HEK293 (cell line): Measurements from ENCODE around the gene TPCN2.

ENCODE experiments used
- CTCF ChIA-PET: fragments of 350-600 bp; formaldehyde crosslinking; extraction: SDS; loops from one replicate; lab custom pipeline; 2021; ENCODE audit warnings: antibody characterized with exemption; lab: Yijun Ruan, JAX
- POLR2A ChIA-PET: fragments of 300-600 bp; formaldehyde crosslinking; extraction: SDS; loops from one replicate; lab custom pipeline; 2020; ENCODE audit warnings: antibody characterized with exemption, inconsistent platforms; lab: Yijun Ruan, JAX
- H3K27ac ChIP-seq: fragments of 200-500 bp; sonication (Bioruptor generic); 2 replicates; pipeline ENCODE4 v1.5.1; 2014; ENCODE audit warnings: low read depth, low read length, control low read depth, inconsistent platforms; ENCODE audit errors: extremely low read depth
- H3K36me3 ChIP-seq, 2 experiments: fragments of 200-500 bp in 1 of 2; sonication (Bioruptor generic) in 1 of 2; 1 replicate in 1 of 2; 2 replicates in 1 of 2; pipeline ENCODE4 v1.5.1; 2014 to 2017; ENCODE audit warnings: inconsistent platforms in 2 of 2, low read length in 2 of 2; ENCODE audit not compliant: control insufficient read depth in 2 of 2, insufficient read depth in 1 of 2
- H3K4me1 ChIP-seq: fragments of 200-500 bp; sonication (Bioruptor generic); 2 replicates; pipeline ENCODE4 v1.5.1; 2014; ENCODE audit warnings: mild to moderate bottlenecking, low read length, inconsistent platforms; ENCODE audit not compliant: control insufficient read depth, insufficient read depth
- H3K4me3 ChIP-seq: 2 replicates; pipeline ENCODE4 v1.5.1; 2011; ENCODE audit warnings: low read depth, mild to moderate bottlenecking, control low read depth, low read length, moderate library complexity
- H3K9me3 ChIP-seq: fragments of 200-500 bp; sonication (Bioruptor generic); 2 replicates; pipeline ENCODE4 v1.5.1; 2014; ENCODE audit warnings: low read depth, low read length, inconsistent platforms; ENCODE audit not compliant: control insufficient read depth, insufficient read depth
- GLI4 ChIP-seq: fragments of 450-650 bp; formaldehyde crosslinking; IDR thresholded peaks from 2 replicates; pipeline ENCODE4 v1.5.1; 2016; ENCODE audit warnings: missing biosample characterization, missing genetic modification characterization
- GLIS2 ChIP-seq: fragments of 450-650 bp; formaldehyde crosslinking; IDR thresholded peaks from 2 replicates; pipeline ENCODE4 v1.5.1; 2016; ENCODE audit warnings: missing biosample characterization, missing genetic modification characterization
- OSR2 ChIP-seq: fragments of 450-650 bp; formaldehyde crosslinking; IDR thresholded peaks from 2 replicates; pipeline ENCODE4 v1.5.1; 2016; ENCODE audit warnings: missing biosample characterization, missing genetic modification characterization
- PRDM2 ChIP-seq: fragments of 450-650 bp; formaldehyde crosslinking; IDR thresholded peaks from 2 replicates; pipeline ENCODE4 v1.5.1; 2016; ENCODE audit warnings: missing biosample characterization, missing genetic modification characterization, borderline replicate concordance
- REST ChIP-seq: fragments of 450-650 bp; formaldehyde crosslinking; IDR thresholded peaks from 2 replicates; pipeline ENCODE4 v1.5.1; 2016; ENCODE audit warnings: missing biosample characterization, missing genetic modification characterization
- ZBTB10 ChIP-seq: fragments of 450-650 bp; formaldehyde crosslinking; IDR thresholded peaks from 2 replicates; pipeline ENCODE4 v1.5.1; 2016; ENCODE audit warnings: missing biosample characterization, missing genetic modification characterization
- ZBTB49 ChIP-seq: fragments of 450-650 bp; formaldehyde crosslinking; IDR thresholded peaks from 2 replicates; pipeline ENCODE4 v1.5.1; 2016; ENCODE audit warnings: missing biosample characterization, missing genetic modification characterization, low read depth
- ZNF10 ChIP-seq: fragments of 450-650 bp; formaldehyde crosslinking; IDR thresholded peaks from 2 replicates; pipeline ENCODE4 v1.5.1; 2017; ENCODE audit warnings: missing biosample characterization, missing genetic modification characterization
- ZNF146 ChIP-seq: fragments of 450-650 bp; formaldehyde crosslinking; IDR thresholded peaks from 2 replicates; pipeline ENCODE4 v1.5.1; 2016; ENCODE audit warnings: missing biosample characterization, missing genetic modification characterization
- ZNF211 ChIP-seq: fragments of 450-650 bp; formaldehyde crosslinking; IDR thresholded peaks from 2 replicates; pipeline ENCODE4 v1.5.1; 2016; ENCODE audit warnings: low read depth, missing biosample characterization, missing genetic modification characterization
- ZNF280C ChIP-seq: fragments of 450-650 bp; formaldehyde crosslinking; IDR thresholded peaks from 2 replicates; pipeline ENCODE4 v1.5.1; 2016; ENCODE audit warnings: missing biosample characterization, missing genetic modification characterization
- ZNF366 ChIP-seq: fragments of 450-650 bp; formaldehyde crosslinking; conservative IDR thresholded peaks from 2 replicates; pipeline ENCODE4 v1.5.1; 2016; ENCODE audit warnings: missing biosample characterization, missing genetic modification characterization
- ZNF37A ChIP-seq: fragments of 450-650 bp; IDR thresholded peaks from 2 replicates; pipeline ENCODE4 v1.5.1; 2018; ENCODE audit warnings: missing biosample characterization, missing genetic modification characterization
- ZNF510 ChIP-seq: fragments of 450-650 bp; formaldehyde crosslinking; IDR thresholded peaks from 2 replicates; pipeline ENCODE4 v1.5.1; 2018; ENCODE audit warnings: mild to moderate bottlenecking, missing genetic modification characterization, missing biosample characterization; ENCODE audit not compliant: insufficient replicate concordance
- ZNF558 ChIP-seq: fragments of 450-650 bp; formaldehyde crosslinking; IDR thresholded peaks from 2 replicates; pipeline ENCODE4 v1.5.1; 2016; ENCODE audit warnings: missing biosample characterization, missing genetic modification characterization
- ZNF623 ChIP-seq: fragments of 450-650 bp; formaldehyde crosslinking; IDR thresholded peaks from 2 replicates; pipeline ENCODE4 v1.5.1; 2016; ENCODE audit warnings: missing biosample characterization, missing genetic modification characterization
- ZNF624 ChIP-seq: fragments of 450-650 bp; formaldehyde crosslinking; IDR thresholded peaks from 2 replicates; pipeline ENCODE4 v1.5.1; 2017; ENCODE audit warnings: missing biosample characterization, missing genetic modification characterization
- ZNF626 ChIP-seq: fragments of 450-650 bp; sonication (Bioruptor Pico); formaldehyde crosslinking; IDR thresholded peaks from 2 replicates; pipeline ENCODE4 v1.5.1; 2018; ENCODE audit warnings: missing biosample characterization, missing genetic modification characterization, inconsistent platforms
- ZNF707 ChIP-seq: fragments of 450-650 bp; formaldehyde crosslinking; IDR thresholded peaks from 2 replicates; pipeline ENCODE4 v1.5.1; 2016; ENCODE audit warnings: missing biosample characterization, missing genetic modification characterization
- ZSCAN23 ChIP-seq: fragments of 450-650 bp; formaldehyde crosslinking; IDR thresholded peaks from 2 replicates; pipeline ENCODE4 v1.5.1; 2016; ENCODE audit warnings: missing biosample characterization, missing genetic modification characterization

The TPCN2 gene

GRCh38 chr11:69154938-69155301 lies 106.2 kb downstream of the TPCN2 start (continued):
- no peak for TF ChIP-seq ZBTB49
- no peak for TF ChIP-seq ZNF558
- no peak for TF ChIP-seq ZNF280C (tag by site-specific recombination)
- no peak for TF ChIP-seq PRDM2
- no peak for TF ChIP-seq ZNF707
- TF ChIP-seq ZBTB10: no peak
- no peak for TF ChIP-seq OSR2 (tag by site-specific recombination)
- TF ChIP-seq ZSCAN23 (tag by site-specific recombination): no peak
- no peak for TF ChIP-seq ZNF146 (tag by site-specific recombination)
- TF ChIP-seq ZNF211 (tag by site-specific recombination): no peak

GRCh38 chr11:69155302-69156234 lies 106.8 kb downstream of the TPCN2 start, which contains the start of gene SMIM38:
Gene SMIM38, plus strand, starts transcription at chr11:69155935. Its CDS starts 1,912 bp downstream, at chr11:69157847.
- ChIA-PET POLR2A (no interaction called here), CTCF (no interaction called here)
- Histone ChIP-seq H3K36me3 (no peaks in the 10 kb centered on the region), H3K27ac (no peak within 1 kb of the TSS), H3K4me3 (no peak within 1 kb of the TSS), H3K4me1 (no peaks in the 10 kb centered on the region), H3K9me3 (no peaks in the 10 kb centered on the region)
- TF ChIP-seq ZNF626 (tag by site-specific recombination): no peak
- TF ChIP-seq ZNF624 (tag by site-specific recombination): no peak
- TF ChIP-seq REST (tag by site-specific recombination): no peak
- TF ChIP-seq GLI4: no peak
- TF ChIP-seq ZNF366: no peak
- TF ChIP-seq ZNF623 (tag by site-specific recombination): no peak
- no peak for TF ChIP-seq ZNF37A (tag by site-specific recombination)
- no peak for TF ChIP-seq ZNF510 (tag by site-specific recombination)
- no peak for TF ChIP-seq ZNF10 (tag by site-specific recombination)
- no peak for TF ChIP-seq GLIS2
